Measurements from ENCODE around the gene SLC38A8. TPM values are rescaled to one million over a fixed set of nuclear protein-coding genes. Genes with fewer than 3 reads are reported as not detected.

SLC38A8 gene
- total and polyA plus RNA-seq, 4 donors: 0.08 to 1.0 (median 0.32) TPM

DNA sequence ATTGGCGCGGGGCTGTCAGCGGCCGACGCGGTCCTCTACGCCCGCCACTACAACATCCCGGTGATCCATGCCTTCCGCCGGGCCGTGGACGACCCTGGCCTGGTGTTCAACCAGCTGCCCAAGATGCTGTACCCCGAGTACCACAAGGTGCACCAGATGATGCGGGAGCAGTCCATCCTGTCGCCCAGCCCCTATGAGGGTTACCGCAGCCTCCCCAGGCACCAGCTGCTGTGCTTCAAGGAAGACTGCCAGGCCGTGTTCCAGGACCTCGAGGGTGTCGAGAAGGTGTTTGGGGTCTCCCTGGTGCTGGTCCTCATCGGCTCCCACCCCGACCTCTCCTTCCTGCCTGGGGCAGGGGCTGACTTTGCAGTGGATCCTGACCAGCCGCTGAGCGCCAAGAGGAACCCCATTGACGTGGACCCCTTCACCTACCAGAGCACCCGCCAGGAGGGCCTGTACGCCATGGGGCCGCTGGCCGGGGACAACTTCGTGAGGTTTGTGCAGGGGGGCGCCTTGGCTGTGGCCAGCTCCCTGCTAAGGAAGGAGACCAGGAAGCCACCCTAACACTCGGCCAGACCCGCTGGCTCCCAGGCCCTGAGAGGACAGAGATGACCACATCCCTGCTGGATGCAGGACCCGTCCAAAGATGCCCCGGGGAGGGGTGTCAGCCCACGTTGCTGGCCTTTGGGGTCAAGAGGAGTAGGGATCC is 77.0 kb downstream of the SLC38A8 start:
- Histone ChIP-seq H3K27ac (ENCODE audit: low read depth in 1 of 2, low read length in 2 of 2) (no peak overlapping the region), H3K9ac (ENCODE audit: low read depth in 1 of 2, low read length in 2 of 2) (no peak overlapping the region), H3K4me1 (ENCODE audit: control insufficient read depth in 4 of 4, insufficient read depth in 4 of 4, low read length in 3 of 4) (peaks cover 0 to 4% (median 0%) of the 10 kb centered on the region in 4 donors), H3K36me3 (ENCODE audit: control insufficient read depth in 4 of 4, insufficient read depth in 3 of 4, low read depth in 1 of 4, low read length in 3 of 4) (peaks cover 10 to 53% (median 39%) of the 10 kb centered on the region in 4 donors), H3K27me3 (ENCODE audit: control insufficient read depth in 4 of 4, insufficient read depth in 4 of 4, low read length in 3 of 4) (no peaks in the 10 kb centered on the region), H3K9me3 (ENCODE audit: control insufficient read depth in 4 of 4, low read length in 3 of 4) (no peaks in the 10 kb centered on the region), H3K4me3 (ENCODE audit: low read depth in 1 of 3, low read length in 3 of 3) (no peak overlapping the region)
- TF ChIP-seq JUND (IDR thresholded peaks at IDR 0.05): no peak
- TF ChIP-seq HNF4A (conservative IDR thresholded peaks at IDR 0.05): no peak
- no peak for TF ChIP-seq FOXA1 (IDR thresholded peaks at IDR 0.05)
- TF ChIP-seq RXRA (IDR thresholded peaks at IDR 0.05): no peak
- WGBS: 90% methylated on average over 36 of the region's 36 CpGs
- DNase-seq (ENCODE audit: low spot score): no peak

DNA sequence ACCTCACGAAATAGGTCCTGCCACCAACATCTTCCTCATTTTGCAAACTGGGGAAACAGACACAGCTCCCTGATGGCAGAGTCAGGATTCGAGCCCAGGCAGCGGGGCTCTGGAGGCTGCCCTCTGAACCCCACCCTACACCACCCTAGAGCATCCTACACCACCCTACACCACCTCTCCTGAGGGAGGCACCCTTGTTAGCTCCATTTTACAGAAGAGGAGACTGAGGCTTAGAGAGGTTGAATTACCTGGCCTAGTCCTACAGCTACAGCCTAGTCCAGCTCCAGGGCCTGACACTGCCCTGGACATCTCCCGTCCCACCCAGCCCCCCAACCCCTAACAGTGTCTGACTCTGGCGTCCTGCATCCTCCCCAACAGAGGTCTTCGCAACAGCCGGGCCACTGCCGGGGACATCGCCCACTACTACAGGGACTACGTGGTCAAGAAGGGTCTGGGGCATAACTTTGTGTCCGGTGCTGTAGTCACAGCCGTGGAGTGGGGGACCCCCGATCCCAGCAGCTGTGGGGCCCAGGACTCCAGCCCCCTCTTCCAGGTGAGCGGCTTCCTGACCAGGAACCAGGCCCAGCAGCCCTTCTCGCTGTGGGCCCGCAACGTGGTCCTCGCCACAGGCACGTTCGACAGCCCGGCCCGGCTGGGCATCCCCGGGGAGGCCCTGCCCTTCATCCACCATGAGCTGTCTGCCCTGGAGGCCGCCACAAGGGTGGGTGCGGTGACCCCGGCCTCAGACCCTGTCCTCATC is 77.7 kb downstream of the SLC38A8 start:
- DNase-seq (ENCODE audit: low spot score): no peak
- peaks cover 13 to 60% (median 46%) of the 10 kb centered on the region in 4 donors for H3K36me3 ChIP-seq (ENCODE audit: control insufficient read depth in 4 of 4, insufficient read depth in 3 of 4, low read depth in 1 of 4, low read length in 3 of 4)
- no peaks in the 10 kb centered on the region for H3K9me3 ChIP-seq (ENCODE audit: control insufficient read depth in 4 of 4, low read length in 3 of 4)
- H3K27me3 ChIP-seq (ENCODE audit: control insufficient read depth in 4 of 4, insufficient read depth in 4 of 4, low read length in 3 of 4): no peaks in the 10 kb centered on the region
- H3K4me1 ChIP-seq (ENCODE audit: control insufficient read depth in 4 of 4, insufficient read depth in 4 of 4, low read length in 3 of 4): no peaks in the 10 kb centered on the region
- H3K27ac ChIP-seq (ENCODE audit: low read depth in 1 of 2, low read length in 2 of 2): no peak overlapping the region
- TF ChIP-seq, protein P1, sequence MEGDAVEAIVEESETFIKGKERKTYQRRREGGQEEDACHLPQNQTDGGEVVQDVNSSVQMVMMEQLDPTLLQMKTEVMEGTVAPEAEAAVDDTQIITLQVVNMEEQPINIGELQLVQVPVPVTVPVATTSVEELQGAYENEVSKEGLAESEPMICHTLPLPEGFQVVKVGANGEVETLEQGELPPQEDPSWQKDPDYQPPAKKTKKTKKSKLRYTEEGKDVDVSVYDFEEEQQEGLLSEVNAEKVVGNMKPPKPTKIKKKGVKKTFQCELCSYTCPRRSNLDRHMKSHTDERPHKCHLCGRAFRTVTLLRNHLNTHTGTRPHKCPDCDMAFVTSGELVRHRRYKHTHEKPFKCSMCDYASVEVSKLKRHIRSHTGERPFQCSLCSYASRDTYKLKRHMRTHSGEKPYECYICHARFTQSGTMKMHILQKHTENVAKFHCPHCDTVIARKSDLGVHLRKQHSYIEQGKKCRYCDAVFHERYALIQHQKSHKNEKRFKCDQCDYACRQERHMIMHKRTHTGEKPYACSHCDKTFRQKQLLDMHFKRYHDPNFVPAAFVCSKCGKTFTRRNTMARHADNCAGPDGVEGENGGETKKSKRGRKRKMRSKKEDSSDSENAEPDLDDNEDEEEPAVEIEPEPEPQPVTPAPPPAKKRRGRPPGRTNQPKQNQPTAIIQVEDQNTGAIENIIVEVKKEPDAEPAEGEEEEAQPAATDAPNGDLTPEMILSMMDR (IDR thresholded peaks at IDR 0.05; ENCODE audit: low read depth, low read length, missing input control): no peak
- no peak for TF ChIP-seq RXRA (IDR thresholded peaks at IDR 0.05)
- no peak for TF ChIP-seq FOXA2 (IDR thresholded peaks at IDR 0.05)
- no peak for TF ChIP-seq JUND (IDR thresholded peaks at IDR 0.05)
- TF ChIP-seq SP1 (IDR thresholded peaks at IDR 0.05): no peak
- no peak for TF ChIP-seq YY1 (IDR thresholded peaks at IDR 0.05)
- TF ChIP-seq HNF4G (IDR thresholded peaks at IDR 0.05): no peak
- TF ChIP-seq, protein P2, sequence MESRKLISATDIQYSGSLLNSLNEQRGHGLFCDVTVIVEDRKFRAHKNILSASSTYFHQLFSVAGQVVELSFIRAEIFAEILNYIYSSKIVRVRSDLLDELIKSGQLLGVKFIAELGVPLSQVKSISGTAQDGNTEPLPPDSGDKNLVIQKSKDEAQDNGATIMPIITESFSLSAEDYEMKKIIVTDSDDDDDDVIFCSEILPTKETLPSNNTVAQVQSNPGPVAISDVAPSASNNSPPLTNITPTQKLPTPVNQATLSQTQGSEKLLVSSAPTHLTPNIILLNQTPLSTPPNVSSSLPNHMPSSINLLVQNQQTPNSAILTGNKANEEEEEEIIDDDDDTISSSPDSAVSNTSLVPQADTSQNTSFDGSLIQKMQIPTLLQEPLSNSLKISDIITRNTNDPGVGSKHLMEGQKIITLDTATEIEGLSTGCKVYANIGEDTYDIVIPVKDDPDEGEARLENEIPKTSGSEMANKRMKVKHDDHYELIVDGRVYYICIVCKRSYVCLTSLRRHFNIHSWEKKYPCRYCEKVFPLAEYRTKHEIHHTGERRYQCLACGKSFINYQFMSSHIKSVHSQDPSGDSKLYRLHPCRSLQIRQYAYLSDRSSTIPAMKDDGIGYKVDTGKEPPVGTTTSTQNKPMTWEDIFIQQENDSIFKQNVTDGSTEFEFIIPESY (IDR thresholded peaks at IDR 0.05): no peak
- no peak for TF ChIP-seq NR2F2 (IDR thresholded peaks at IDR 0.05)
- TF ChIP-seq, protein P3, sequence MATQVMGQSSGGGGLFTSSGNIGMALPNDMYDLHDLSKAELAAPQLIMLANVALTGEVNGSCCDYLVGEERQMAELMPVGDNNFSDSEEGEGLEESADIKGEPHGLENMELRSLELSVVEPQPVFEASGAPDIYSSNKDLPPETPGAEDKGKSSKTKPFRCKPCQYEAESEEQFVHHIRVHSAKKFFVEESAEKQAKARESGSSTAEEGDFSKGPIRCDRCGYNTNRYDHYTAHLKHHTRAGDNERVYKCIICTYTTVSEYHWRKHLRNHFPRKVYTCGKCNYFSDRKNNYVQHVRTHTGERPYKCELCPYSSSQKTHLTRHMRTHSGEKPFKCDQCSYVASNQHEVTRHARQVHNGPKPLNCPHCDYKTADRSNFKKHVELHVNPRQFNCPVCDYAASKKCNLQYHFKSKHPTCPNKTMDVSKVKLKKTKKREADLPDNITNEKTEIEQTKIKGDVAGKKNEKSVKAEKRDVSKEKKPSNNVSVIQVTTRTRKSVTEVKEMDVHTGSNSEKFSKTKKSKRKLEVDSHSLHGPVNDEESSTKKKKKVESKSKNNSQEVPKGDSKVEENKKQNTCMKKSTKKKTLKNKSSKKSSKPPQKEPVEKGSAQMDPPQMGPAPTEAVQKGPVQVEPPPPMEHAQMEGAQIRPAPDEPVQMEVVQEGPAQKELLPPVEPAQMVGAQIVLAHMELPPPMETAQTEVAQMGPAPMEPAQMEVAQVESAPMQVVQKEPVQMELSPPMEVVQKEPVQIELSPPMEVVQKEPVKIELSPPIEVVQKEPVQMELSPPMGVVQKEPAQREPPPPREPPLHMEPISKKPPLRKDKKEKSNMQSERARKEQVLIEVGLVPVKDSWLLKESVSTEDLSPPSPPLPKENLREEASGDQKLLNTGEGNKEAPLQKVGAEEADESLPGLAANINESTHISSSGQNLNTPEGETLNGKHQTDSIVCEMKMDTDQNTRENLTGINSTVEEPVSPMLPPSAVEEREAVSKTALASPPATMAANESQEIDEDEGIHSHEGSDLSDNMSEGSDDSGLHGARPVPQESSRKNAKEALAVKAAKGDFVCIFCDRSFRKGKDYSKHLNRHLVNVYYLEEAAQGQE (IDR thresholded peaks at IDR 0.05): no peak
- TF ChIP-seq, protein P4, sequence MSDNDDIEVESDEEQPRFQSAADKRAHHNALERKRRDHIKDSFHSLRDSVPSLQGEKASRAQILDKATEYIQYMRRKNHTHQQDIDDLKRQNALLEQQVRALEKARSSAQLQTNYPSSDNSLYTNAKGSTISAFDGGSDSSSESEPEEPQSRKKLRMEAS (IDR thresholded peaks at IDR 0.05): no peak
- no peak for TF ChIP-seq RAD21 (IDR thresholded peaks at IDR 0.05)
- TF ChIP-seq HNF4A (conservative IDR thresholded peaks at IDR 0.05): no peak
- TF ChIP-seq TAF1 (conservative IDR thresholded peaks at IDR 0.05): no peak
- TF ChIP-seq, protein P5, sequence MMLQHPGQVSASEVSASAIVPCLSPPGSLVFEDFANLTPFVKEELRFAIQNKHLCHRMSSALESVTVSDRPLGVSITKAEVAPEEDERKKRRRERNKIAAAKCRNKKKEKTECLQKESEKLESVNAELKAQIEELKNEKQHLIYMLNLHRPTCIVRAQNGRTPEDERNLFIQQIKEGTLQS (IDR thresholded peaks at IDR 0.05): no peak
- TF ChIP-seq GABPA (IDR thresholded peaks at IDR 0.05 in 1 of 2, conservative IDR thresholded peaks at IDR 0.05 in 1 of 2): no peak
- no peak overlapping the region for H3K4me3 ChIP-seq (ENCODE audit: low read depth in 1 of 3, low read length in 3 of 3)
- 89% methylated on average over 26 of the region's 26 CpGs for WGBS
- H3K9ac ChIP-seq (ENCODE audit: low read depth in 1 of 2, low read length in 2 of 2): no peak overlapping the region

Data from liver (tissue), 9 donors.